T1000 (cell line): Measurements from ENCODE around the gene XYLT1.
"Not testable (repeated sequence)": the region's sequence is repeated elsewhere in the genome, so short reads cannot be mapped to it uniquely, and the experiment has no call there.

Source experiments
- DNase-seq: peaks from one replicate; lab custom pipeline; 2025; ENCODE audit warnings: mixed read lengths; lab: John Stamatoyannopoulos, UW

Gene XYLT1

DNA sequence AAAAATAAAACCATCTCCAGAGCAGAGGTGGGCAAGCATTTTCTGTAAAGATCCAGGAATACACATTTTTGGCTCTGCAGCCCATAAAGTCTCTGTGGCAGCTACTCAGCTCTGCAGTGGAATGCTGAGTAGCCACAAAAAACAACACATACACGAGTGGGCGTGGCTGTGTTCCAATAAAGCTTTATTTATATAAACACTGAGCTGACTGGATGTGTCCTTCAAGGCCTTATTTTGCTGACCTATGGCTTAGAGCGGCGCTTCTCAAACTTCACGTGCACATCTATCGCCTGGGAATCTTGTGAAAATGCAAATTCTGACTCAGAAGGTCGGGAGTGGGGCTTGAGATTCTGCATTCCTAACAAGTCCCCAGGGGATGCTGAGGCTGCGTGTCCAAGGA is 39.7 kb downstream of the XYLT1 start:
- DNase-seq = no peak

DNA sequence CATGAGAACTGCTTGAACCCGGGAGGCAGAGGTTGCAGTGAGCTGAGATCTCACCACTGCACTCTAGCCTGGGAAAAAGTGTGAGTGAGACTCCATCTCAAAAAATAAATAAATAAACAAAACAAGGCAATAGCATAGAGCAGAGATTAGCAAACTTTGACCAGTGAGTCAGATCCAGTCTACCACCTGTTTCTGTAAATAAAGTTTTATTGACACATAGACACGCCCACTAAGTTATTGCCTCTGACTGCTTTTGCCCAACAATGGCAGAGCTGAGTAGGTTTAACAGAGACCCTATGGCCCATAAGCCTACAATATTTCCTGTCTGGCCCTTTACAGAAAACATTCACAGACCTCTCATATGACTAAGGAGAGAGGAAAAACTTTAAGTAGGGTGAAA is 44.3 kb downstream of the XYLT1 start:
- DNase-seq = no peak

DNA sequence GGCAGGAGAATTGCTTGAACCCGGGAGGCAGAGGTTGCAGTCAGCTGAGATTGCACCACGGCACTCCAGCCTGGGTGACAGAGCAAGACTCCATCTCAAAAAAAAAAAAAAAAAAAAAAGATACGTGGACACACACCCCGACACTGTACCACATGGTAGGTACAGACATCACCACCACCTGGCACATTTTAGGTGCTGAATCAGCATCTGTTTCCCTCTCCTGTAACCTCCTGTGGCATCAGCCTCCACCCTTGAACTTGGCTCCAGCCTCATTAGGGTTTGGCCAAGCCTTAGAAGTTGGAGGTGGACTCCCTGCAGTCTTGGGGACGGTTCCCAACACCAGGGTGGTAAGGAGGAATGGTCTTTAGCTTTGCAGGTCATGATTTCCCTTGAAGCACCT is 46.0 kb downstream of the XYLT1 start:
- DNase-seq = no peak

DNA sequence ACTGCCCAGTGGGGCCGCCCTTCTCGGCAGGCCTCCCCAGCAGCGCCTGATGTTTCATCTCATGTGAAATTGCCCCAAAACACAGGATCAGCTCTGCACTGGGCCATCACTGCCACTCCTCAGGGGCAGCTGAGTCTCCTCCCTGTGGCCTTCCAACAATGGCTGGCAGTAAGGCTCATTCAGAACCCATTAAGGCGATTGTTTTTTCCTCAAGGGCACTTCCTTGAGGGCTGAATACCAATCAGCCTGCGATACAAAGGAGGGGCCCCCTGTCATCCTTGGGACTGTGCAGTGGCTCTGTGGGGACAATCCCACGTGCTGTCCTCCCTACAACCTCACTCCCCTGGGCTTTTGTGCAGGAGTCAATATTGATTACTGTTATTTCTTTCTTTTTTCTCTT is 47.5 kb downstream of the XYLT1 start:
- DNase-seq = no peak

DNA sequence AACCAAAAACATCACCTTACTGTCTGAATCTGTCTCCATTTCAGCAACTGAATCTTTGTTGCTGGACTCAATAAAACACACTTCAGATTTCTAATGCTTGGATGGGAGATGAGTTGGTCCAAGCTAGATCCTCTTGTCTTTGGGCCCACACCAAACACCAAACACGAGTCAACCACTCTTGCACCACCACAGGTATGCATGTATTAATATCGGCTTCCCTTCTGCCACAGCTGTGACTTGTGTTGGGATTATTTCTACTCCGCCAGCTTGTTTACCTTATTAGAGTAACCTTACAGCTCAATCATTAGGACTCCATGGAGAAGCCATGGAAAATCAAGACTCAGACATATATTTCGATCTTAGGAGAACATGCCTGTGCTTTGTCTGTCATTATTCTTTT is 49.9 kb downstream of the XYLT1 start:
- DNase-seq = no peak

DNA sequence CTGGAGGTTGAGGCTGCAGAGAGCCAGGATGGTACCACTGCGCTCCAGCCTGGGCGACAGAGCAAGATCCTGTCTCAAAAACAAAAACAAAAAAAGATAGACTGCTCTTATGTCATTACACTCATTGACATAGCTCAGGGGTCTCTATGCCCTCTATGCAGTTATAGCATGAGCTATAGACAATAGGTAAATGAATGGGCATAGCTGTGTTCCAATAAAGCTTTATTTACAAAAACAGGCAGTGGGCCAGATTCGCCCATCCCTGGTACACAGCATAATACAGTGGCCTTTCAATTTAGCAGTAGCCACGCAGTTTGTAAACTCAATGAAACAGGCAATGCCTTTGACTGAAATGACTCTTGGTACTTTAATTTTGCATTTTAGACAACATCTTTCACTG is 51.5 kb downstream of the XYLT1 start:
- no peak for DNase-seq

DNA sequence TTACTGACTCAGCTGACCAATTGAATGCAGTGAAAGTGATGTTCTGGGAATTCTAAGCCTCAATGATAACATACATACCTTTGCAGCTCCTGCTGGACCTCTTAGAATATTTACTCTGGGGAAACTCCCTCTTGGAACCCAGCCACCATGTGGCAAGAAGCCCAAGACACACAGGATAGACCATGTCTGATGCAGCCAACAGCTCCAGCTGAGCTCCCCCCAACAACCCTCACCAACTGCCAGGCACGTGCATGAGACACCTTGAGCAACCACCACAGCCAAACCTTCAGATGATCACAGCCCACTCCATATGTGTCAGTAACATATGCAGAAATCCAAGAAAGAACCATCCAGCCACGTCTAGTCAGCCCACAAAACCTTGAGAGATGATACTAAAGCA is 53.0 kb downstream of the XYLT1 start:
- no peak for DNase-seq

DNA sequence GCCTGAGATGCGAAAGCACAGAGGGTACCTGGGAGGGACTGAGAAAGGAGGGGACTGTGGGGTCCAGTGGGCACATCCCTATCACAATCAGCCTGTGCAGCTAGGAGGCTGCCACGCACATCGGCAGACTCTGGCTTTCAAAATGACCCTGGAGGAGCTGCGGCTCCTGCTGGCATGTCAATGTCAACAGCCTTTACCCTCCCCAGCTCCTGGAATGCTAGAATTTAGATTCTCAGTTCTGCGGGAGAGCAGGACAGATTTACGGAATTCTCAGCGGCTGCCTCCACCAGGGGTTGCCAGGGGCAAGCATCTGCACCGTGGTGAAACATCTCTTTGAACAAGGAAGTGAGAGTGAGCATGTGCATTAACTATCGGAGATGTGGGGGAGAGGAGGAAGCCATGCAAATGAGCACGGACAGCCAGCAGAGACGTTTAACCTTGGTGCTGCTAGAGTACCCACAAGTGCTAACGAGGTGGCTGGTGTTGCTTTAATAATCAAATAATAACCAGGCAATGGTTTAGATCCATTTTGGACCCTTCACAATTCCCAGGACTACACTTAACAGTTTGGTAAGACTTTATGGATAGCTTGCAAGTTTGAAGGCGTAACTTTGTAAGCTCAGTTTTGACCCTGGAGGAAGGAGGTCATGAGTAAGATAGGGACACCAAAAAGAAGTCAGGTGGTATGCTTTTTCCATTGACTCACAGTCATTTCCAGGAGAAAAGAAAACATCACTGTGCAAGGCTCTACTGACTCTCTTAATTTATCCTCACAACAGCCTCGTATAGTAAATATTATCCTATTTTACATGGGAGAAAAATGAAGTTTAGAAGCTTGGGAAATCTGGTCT is 54.1 kb downstream of the XYLT1 start:
- DNase-seq = no peak

DNA sequence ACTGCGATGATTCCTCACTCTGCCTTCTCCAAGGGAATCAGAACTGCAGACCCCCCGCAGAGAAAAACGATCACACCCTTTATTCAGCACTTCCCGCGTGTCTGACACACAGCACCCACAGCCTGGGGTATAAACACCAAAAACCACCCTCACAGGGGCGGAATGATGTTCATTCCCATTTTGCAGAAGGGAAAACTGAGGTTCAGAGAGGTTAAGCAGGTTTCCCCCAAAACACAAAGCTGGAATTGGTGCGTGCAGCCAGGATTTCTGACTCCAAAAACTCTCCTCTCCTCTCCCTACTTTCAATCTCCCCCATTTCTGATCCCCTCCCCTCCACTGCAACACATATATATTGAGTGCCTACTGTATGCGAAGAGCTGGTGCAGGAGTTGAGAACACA is 55.8 kb downstream of the XYLT1 start:
- DNase-seq = no peak

DNA sequence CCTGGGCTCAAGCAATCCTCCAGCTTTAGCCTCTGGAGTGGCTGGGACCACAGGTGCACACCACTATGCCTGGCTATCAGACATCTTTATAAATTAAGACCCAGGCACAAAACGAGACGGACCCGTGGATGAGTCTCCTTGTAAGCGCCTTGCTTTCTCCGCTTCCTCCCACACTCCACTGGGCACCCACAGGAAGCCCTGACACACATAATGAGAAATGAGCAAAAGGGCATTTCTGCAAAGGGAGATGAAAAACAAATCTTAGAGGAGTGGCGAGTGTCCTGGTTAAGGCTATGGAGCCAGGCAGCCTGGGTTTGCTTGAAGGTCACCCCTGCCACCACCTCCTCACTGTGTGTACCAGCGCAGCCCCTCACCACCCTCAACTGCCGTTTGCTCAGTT is 56.3 kb downstream of the XYLT1 start:
- DNase-seq = no peak

DNA sequence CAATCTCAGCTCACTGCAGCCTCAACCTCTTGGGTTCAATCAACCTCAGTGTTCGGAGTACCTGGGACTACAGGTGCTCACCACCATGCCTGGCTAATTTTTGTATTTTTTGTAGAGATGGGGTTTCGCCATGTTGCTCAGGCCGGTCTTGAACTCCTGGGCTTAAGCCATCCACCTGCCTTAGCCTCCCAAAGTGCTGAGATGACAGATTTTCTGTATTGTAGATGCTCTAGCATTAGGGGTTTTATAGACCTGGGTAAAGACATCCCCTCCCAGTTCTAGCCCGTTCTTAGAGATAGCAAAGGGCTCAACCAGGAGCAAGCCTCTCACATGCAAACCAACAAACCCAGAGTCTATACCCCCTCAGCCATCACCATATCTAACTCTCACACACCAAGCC is 57.3 kb downstream of the XYLT1 start:
- DNase-seq = no peak

DNA sequence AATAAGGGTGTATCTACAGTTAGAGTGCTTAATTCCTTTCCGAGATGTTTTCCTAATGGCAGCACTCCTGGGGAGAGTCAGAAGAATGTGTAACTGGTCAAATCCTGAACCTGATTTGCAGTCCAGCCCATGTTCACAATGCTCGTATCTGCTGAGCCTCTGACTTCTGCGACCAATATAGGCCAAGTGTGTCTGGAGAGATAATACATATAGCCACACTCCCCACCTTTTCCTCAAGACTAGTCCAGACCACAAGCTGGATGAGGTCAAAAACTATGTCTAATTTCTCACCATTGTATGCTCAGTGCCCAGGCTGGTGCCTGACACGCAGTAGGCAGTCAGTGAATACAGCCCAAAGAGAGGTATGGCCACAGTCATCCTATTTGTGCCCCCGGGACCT is 58.0 kb downstream of the XYLT1 start:
- DNase-seq = no peak

DNA sequence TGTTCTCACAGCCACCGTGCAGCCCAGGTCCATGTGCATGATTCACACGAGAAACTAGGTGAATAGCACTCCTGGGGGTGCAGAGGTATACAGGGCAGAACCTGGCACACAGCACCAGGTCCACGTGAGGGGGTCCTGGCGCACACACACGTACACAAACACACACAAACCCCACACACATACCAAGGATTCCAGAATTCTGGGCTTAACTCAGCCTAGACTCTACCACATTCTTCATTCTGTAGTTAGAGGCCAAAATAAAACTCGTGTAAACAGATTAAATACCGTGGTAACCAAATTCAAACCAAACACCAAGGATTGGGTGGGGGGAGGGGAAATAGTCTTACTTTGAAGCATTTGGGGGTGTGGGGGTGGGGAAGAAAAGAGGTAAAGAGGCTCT is 58.5 kb downstream of the XYLT1 start:
- DNase-seq = no peak

DNA sequence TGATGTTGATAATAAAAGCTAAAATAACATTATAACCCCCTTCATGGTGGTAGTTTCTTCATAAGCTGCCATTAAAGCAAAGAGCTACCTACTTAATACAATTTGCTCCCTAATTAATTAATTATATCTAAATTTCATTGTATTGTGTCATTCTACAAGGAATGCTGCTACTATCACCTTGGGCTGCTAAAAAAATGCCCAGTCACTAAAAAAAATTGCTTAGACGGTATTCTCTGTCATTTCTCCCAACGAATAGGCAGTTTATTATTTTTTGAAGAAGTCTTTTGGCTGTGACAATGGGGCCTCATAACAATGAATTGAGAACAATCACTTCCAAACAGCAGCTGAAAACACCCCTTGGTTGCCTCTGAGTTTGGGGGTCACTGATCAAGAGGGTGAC is 59.5 kb downstream of the XYLT1 start:
- DNase-seq = no peak

DNA sequence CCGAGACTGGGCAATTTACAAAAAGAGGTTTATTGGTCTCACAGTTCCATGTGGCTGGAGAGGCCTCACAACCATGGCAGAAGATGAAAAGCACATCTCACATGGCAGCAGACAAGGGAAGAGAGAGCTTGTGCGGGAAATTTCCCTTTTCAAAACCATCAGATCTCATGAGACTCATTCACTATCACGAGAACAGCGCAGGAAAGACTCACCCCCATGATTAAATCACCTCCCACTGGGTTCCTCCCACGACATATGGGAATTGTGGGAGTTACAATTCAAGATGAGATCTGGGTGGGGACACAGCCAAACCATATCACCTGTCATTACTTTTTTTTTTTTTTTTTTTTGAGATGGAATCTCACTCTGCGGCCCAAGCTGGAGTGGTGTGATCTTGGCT is 60.4 kb downstream of the XYLT1 start:
- DNase-seq = not testable (repeated sequence)

DNA sequence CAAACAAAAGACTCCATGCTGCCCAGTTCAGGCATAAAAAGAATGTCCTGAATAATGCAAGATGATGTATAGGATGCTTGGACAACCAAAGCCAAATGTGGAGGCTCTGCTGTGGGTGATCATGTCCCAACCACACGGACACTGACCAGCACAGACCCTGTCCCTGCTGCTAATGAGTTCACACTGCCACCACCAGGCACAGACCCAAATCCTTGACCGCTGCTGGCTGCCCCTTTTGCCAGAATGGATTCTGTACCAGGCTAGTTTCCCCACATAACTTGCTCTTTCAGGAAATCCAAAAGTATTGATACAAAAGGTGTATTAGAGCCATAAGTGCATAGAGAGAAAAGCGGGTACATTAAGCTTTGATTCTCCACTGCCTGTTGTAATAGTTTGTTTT is 60.9 kb downstream of the XYLT1 start:
- no peak for DNase-seq

DNA sequence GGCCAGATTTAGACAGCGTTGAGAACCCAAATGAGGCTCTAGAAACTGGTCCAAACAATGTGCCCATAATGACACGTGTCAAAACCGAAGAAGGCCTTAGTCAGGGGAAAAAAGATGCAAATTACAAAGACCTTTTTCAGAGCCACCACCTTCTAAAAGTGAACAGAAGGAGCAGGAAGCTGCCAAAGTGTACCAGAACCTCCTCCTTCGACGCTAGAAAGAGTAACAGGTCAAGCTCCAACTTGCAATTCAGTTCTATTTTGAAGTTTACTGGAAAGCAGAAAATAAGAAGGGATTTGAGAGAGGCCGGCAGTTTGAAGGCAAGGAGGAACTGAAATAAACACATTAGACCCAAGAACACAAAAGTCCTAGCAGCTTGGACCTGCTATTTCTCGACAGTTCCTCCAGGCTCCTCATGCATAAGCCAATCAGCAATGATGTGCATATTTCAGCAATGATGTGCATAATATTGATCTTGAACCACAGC is 61.8 kb downstream of the XYLT1 start:
- DNase-seq = no peak

DNA sequence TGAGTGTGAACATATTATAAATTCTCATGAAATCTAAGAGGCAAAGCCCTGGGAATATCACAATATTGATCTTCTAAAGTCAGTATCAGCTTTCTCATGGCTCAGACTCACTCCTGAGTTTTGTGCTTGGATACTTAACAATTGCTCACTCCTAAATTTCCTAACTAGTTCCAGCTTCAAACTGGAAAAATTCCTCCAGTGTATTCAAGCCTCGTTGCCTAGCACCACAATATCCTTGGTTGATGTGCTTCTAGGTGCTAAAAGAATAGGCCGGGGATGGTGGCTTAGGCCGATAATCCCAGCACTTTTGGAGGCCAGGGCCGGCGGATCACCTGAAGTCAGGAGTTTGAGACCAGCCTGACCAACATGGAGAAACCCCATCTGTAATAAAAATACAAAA is 62.5 kb downstream of the XYLT1 start:
- no peak for DNase-seq

DNA sequence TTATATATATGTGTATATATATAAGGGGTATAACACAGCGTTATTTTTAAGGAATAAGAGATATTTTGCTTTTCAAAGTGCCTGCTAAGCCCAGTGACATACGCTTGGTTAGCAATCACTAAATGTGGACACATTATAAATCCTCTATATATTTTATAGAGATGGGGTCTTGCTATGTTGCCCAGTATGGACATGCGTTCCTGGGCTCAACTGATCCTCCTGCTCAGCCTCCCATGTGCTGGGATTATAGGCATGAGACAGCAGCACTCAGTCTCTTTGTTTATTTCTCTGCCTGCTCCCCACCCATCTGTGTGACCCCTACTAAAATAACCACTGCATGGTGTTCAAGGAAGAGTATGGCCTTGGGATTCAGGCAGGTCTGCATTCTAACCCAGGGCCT is 63.4 kb downstream of the XYLT1 start:
- DNase-seq = no peak

DNA sequence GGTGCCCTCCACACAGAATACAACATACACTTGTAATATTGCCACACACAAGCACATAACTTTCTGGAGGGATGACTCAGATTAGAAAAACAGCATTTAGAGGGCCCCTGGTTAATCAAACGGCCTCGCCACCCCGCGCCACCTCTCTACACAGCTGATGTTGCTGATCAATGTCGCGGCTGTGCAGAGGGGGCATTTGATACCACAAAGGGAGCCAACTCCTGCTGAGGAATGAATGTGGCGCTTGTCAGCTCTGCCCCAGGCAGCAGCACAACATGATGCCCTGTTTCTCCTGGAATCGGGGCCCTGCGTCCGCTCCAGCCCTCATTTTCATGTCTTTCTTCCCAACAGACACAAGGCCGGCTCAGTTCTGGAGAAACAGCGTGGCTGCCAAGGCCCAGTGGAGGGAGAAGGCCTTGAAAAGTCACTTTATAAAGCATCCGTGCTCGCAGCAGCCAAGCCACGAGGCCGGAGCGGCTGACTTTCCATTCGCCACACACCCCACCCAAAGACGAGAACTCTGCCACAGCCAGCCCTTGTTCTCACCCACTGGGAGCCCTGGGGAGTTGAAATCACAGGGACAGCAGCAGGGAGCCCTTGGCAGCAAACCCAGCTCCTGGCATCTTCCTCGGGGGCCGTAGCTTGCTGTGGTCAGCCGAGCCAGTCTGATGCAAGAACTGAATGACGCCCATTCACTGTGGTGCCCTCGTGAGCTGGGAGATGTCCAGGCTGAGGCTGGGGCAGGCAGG is 65.6 kb downstream of the XYLT1 start:
- DNase-seq = peak; percentile 52

DNA sequence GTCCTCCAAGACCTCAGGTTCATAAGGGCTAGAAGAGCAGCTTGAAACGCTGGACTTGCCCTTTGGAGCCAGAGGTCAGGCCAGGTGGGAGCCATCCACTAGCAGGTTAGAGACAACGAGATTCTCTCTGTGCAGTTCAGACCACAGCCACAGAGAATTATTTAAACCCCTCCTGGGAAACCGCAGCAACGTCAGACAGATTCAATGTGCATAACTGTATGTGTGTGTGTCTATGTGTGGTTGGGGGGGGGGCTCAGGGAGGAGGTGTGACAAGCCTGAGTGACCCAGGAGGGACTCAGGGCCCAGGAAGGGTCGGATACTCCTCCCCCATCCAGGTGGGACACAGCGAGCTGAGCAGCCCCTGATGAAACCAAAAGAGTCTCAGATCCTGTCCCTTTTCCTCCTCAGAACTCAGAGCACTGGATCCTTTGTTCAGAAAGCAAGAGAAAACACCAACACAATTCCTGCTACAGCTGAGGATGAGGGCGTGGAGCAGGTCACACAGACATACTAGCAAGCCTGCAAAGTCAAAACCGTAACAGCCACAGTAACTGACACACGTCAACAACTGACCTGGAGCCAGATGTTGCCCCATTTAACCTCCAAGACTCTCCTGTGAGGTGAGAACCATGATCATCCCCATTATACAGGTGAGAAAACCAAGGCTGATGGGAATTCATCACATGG is 66.8 kb downstream of the XYLT1 start:
- DNase-seq = no peak

DNA sequence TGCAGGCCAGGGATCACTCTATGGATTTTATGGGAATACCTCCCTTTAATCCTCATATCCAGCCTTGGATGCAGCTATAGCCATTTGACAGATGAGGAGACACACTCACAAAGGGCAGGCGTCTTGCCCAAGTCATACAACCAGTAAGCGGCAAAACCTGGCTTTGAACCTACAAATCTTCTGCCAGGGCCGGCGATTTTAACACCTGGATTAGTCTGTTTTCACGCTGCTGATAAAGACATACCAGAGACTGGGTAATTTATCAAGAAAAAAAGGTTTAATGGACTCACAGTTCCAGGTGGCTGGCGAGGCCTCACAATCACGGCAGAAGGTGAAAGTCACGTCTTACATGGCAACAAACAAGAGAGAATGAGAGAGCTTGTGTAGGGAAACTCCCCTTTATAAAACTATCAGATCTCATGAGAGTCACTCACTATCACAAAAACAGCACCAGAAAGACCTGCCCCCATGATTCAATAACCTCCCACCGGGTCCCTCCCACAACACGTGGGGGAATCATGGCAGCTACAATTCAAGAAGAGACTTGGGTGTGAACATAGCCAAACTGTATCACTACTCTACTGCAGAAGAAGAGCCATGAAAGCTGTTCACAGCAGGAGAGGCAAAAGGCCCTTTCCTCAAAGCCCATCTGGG is 67.5 kb downstream of the XYLT1 start:
- DNase-seq = no peak
